Breast epithelium (tissue), 3 donors: Measurements from ENCODE around the gene ARF1.

ENCODE experiments used
- POLR2A ChIP-seq: fragments of 450-650 bp; IDR thresholded peaks from one replicate; pipeline ENCODE4 v1.6.1; 2016; ENCODE audit warnings: antibody characterized with exemption, mild to moderate bottlenecking, moderate library complexity
- POLR2AphosphoS5 ChIP-seq, 3 donors: sonication (generic); formaldehyde crosslinking; IDR thresholded peaks; one replicate each; pipeline ENCODE4 v1.6.1; 2017; ENCODE audit warnings: antibody characterized with exemption in 3 of 3
- TF ChIP-seq, protein P1 (sequence below), 3 donors: fragments of 450-650 bp; IDR thresholded peaks; one replicate each; pipeline ENCODE4 v1.5.1; 2016 to 2017; ENCODE audit warnings: antibody characterized with exemption in 3 of 3, mild to moderate bottlenecking in 3 of 3, moderate library complexity in 3 of 3

DNA sequence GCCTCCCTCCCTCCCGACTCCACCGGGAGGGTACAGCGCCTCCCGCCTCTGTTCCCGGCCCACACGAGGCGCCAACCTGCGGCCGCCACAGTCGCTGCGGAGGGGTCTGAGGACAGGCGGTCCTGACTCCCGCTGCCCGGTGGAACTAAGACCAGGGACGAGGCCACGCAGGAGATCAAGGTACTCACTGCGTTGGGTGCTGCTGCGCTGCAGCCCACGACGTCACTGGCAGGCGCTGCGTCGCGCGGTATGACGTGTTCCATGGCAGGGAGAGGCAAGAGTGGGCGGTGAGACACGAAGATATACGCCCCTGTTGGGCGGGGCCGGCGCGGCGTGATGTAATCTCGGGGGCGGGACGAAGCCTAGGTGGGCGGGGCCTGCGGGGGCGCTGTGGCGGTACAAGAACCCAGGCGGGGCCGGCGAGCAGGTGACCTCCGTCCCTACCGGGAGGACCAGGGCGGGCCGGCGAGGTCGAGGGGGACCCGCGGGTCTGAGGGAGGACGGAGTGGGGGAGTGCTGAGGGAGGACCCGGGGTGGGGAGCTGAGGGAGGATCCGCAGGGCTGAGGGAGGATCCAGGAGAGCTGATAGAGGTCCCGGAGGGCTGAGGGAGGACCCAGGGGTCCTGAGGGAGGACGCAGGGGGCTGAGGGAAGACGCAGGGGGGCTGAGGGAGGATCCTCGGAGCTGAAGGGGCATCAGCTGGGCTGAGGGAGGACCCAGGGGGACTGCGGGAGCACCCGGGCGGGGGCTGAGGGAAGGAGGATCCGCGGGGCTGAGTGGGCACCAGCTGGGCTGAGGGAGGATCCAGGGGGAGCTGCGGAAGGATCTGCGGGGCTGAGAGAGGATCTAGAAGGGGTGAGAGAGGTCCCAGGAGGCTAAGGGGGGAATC is 26.8 kb downstream of the ARF1 start, which contains the start of gene MRPL55:
- TF ChIP-seq, protein P1, sequence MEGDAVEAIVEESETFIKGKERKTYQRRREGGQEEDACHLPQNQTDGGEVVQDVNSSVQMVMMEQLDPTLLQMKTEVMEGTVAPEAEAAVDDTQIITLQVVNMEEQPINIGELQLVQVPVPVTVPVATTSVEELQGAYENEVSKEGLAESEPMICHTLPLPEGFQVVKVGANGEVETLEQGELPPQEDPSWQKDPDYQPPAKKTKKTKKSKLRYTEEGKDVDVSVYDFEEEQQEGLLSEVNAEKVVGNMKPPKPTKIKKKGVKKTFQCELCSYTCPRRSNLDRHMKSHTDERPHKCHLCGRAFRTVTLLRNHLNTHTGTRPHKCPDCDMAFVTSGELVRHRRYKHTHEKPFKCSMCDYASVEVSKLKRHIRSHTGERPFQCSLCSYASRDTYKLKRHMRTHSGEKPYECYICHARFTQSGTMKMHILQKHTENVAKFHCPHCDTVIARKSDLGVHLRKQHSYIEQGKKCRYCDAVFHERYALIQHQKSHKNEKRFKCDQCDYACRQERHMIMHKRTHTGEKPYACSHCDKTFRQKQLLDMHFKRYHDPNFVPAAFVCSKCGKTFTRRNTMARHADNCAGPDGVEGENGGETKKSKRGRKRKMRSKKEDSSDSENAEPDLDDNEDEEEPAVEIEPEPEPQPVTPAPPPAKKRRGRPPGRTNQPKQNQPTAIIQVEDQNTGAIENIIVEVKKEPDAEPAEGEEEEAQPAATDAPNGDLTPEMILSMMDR (IDR thresholded peaks at IDR 0.05): peak in 1 of 3 donors; percentile 12
- TF ChIP-seq POLR2A (peak; percentile 91), POLR2AphosphoS5 (IDR thresholded peaks at IDR 0.05) (peak; percentile 99 to 100 (median 100))
